ENCODE measurements around the gene ZNF506. TPM values are rescaled to one million over a fixed set of nuclear protein-coding genes. Genes with fewer than 3 reads are reported as not detected.
A peak's percentile ranks its signal among the peaks of the same experiment; 100 is the strongest.
"Not testable (repeated sequence)": the region's sequence is repeated elsewhere in the genome, so short reads cannot be mapped to it uniquely, and the experiment has no call there.

The ZNF506 gene
- total and polyA plus RNA-seq, 2 experiments from 2014 or later, result 9.3 to 49.9 TPM

GRCh38 chr19:19788015-19788414 is 33.5 kb downstream of the ZNF506 start:
- no peaks in the 10 kb centered on the region for H3K4me1 ChIP-seq (ENCODE audit: low read depth)
- no peaks in the 10 kb centered on the region for H3K9me3 ChIP-seq (ENCODE audit: low read depth)

GRCh38 chr19:19785476-19785875 is 36.1 kb downstream of the ZNF506 start:
- H3K4me3 ChIP-seq; H3K27me3 ChIP-seq; H3K9me3 ChIP-seq (ENCODE audit: low read depth); H3K4me1 ChIP-seq (ENCODE audit: low read depth); DNase-seq (ENCODE audit: low read depth in 1 of 2, low spot score in 1 of 2); H3K27ac ChIP-seq: not testable (repeated sequence)
- H3K36me3 ChIP-seq, result peaks cover 16% of the 10 kb centered on the region

More at GRCh38 chr19:19788015-19788414, 33.5 kb downstream of the ZNF506 start:
- Histone ChIP-seq H3K4me3 (no peak overlapping the region), H3K36me3 (peaks cover 37% of the 10 kb centered on the region), H3K27me3 (no peaks in the 10 kb centered on the region), H3K27ac (no peak overlapping the region)
- TF ChIP-seq CTCF (IDR thresholded peaks at IDR 0.05; ENCODE audit: low read depth, low read length), result no peak
- no peak for DNase-seq (ENCODE audit: low read depth in 1 of 2, low spot score in 1 of 2)

- no peak for TF ChIP-seq CTCF (IDR thresholded peaks at IDR 0.05; ENCODE audit: low read depth, low read length)
- DNase-seq (ENCODE audit: low read depth in 1 of 2, low spot score in 1 of 2), result no peak
- Histone ChIP-seq H3K4me1 (ENCODE audit: low read depth) (no peaks in the 10 kb centered on the region), H3K9me3 (ENCODE audit: low read depth) (no peaks in the 10 kb centered on the region), H3K27ac (no peak overlapping the region), H3K36me3 (no peaks in the 10 kb centered on the region), H3K4me3 (no peak overlapping the region), H3K27me3 (no peaks in the 10 kb centered on the region)
These were observed 38.8 kb downstream of the ZNF506 start for GRCh38 chr19:19782783-19783182.

- peak overlapping the region; percentile 7 for H3K27ac ChIP-seq
- H3K4me3 ChIP-seq; H3K9me3 ChIP-seq (ENCODE audit: low read depth); H3K4me1 ChIP-seq (ENCODE audit: low read depth); H3K27me3 ChIP-seq; H3K36me3 ChIP-seq: not testable (repeated sequence)
- DNase-seq (ENCODE audit: low read depth in 1 of 2, low spot score in 1 of 2), result peak in 1 of 2 donors; percentile 50
These were observed 39.8 kb downstream of the ZNF506 start for GRCh38 chr19:19781791-19782190.

GRCh38 chr19:19778666-19779065 is 42.9 kb downstream of the ZNF506 start:
- Histone ChIP-seq H3K9me3 (ENCODE audit: low read depth) (no peaks in the 10 kb centered on the region), H3K27me3 (no peaks in the 10 kb centered on the region), H3K4me1 (ENCODE audit: low read depth) (no peaks in the 10 kb centered on the region), H3K27ac (no peak overlapping the region), H3K36me3 (no peaks in the 10 kb centered on the region), H3K4me3 (no peak overlapping the region)
- DNase-seq (ENCODE audit: low read depth in 1 of 2, low spot score in 1 of 2), result peak in 1 of 2 donors; percentile 6
- TF ChIP-seq CTCF (IDR thresholded peaks at IDR 0.05; ENCODE audit: low read depth, low read length), result no peak

- no peak for TF ChIP-seq CTCF (IDR thresholded peaks at IDR 0.05; ENCODE audit: low read depth, low read length)
- Histone ChIP-seq H3K27me3 (no peaks in the 10 kb centered on the region), H3K4me3 (no peak overlapping the region), H3K27ac (no peak overlapping the region), H3K36me3 (no peaks in the 10 kb centered on the region), H3K4me1 (ENCODE audit: low read depth) (no peaks in the 10 kb centered on the region), H3K9me3 (ENCODE audit: low read depth) (no peaks in the 10 kb centered on the region)
- no peak for DNase-seq (ENCODE audit: low read depth in 1 of 2, low spot score in 1 of 2)
These were observed 43.9 kb downstream of the ZNF506 start for GRCh38 chr19:19777692-19778091.
